SK-N-MC (cell line): ENCODE results near the gene PSMD2.
"Not testable (repeated sequence)": the region's sequence is repeated elsewhere in the genome, so short reads cannot be mapped to it uniquely, and the experiment has no call there.

Source experiments
- DNase-seq: peaks from one replicate; pipeline ENCODE4 v3.0.0-alpha.2; 2011; ENCODE audit warnings: low read depth, low spot score
- H3K27ac ChIP-seq: fragments of 200-600 bp; sonication (generic); 2 replicates; pipeline ENCODE4 v1.5.1; 2016; ENCODE audit warnings: mixed run types
- H3K36me3 ChIP-seq: fragments of 200-600 bp; sonication (generic); 2 replicates; pipeline ENCODE4 v1.6.1; 2017; ENCODE audit warnings: antibody characterized with exemption, low read length, mixed read lengths; ENCODE audit not compliant: insufficient read depth
- H3K4me3 ChIP-seq: fragments of 200-600 bp; sonication (generic); 2 replicates; pipeline ENCODE4 v1.5.1; 2016
- H3K9ac ChIP-seq: fragments of 200-600 bp; sonication (generic); 2 replicates; pipeline ENCODE4 v1.8.0; 2017; ENCODE audit warnings: mixed run types, mixed read lengths; ENCODE audit not compliant: insufficient read length
- H3K9me3 ChIP-seq: fragments of 200-600 bp; sonication (generic); 2 replicates; pipeline ENCODE4 v1.6.1; 2017; ENCODE audit warnings: low read depth, mild to moderate bottlenecking, antibody characterized with exemption, low read length, moderate library complexity, mixed read lengths
- EZH2 ChIP-seq: fragments of 200-600 bp; sonication (generic); IDR thresholded peaks from one replicate; pipeline ENCODE4 v1.6.1; 2017; ENCODE audit warnings: antibody characterized with exemption
- FOXP2 ChIP-seq: optimal IDR thresholded peaks from 2 replicates; pipeline ENCODE3; 2011; ENCODE audit warnings: mild to moderate bottlenecking, moderate library complexity; ENCODE audit not compliant: insufficient read depth; ENCODE audit errors: extremely low read length, control extremely low read depth
- POLR2AphosphoS5 ChIP-seq: IDR thresholded peaks from 2 replicates; pipeline ENCODE4 v1.6.1; 2012; ENCODE audit warnings: mild to moderate bottlenecking, low read depth, low read length, borderline replicate concordance

Gene PSMD2

DNA sequence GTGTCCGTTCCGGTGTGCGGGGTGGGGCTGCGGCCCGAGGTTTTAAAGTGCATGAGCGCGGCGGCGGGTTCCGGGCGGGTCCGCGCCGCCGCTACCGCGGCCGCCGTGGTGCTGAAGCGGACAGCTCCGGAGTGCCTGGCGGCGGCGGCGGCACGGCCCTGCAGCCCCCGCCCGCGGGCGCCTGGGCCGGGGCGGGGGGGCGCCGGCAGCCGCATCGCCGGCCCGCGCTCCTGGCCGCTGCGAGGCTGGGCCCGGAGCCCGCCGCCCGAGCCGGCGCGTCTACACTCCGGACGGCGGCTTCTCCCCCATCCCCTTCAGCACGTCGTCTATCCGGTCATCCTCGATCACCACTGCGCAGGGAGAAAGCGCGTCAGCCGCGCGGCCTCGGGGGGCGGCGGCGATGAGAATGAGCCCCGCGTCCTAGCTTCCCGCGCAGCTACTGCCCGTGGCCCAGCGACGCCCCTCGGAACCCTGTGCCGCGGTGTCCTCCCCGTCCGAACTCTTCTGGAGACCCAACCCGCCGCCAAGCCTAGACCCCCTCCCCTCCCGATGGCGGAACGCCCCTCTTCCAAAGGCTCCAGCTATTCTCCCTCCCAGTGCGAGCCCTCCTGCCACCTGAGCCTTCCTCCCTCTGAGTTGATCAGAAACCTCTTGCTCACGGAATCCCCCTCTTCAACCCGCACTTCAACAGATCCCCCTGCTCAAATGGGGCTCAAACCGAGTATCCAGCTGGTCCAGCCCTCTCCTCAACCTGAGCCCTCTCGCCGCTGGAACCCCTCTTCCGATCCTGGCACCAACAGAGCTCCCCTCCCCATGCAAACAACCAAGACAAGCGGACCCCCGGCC lies 38.9 kb upstream of the PSMD2 start:
- TF ChIP-seq POLR2AphosphoS5: no peak
- no peak for TF ChIP-seq EZH2
- no peak for TF ChIP-seq FOXP2
- Histone ChIP-seq H3K4me3 (peak overlapping the region; percentile 75), H3K9me3 (no peaks in the 10 kb centered on the region), H3K36me3 (no peaks in the 10 kb centered on the region), H3K9ac (no peak overlapping the region), H3K27ac (no peak overlapping the region)
- no peak for DNase-seq

DNA sequence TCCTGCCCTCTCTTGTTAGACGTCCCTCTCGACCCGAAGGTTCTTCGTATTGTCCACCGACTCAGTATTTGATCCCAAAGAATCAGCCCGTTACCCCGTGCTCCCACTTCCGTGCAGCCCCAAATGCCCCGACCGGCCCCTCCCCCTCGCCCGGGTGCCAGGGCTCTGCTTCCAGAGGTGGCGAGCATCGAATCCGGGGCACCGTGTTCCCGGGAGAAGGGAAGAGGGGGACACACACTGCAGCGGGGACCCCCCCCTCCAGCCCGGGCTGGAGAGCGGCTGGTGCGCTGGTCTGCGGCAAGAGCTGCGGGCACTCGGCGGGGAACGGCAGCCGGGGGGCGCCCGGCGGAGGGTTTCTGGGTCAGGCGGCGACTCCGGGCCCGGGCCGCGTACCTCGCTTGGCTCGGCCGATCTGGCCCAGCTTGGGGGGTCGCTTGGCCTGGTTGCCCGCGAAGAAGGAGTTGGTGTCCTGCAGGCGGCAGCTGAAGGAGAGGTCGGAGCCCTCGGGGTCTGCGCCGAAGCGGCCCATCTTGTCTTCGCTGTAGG lies 38.2 kb upstream of the PSMD2 start:
- H3K27ac ChIP-seq: no peak overlapping the region
- DNase-seq: no peak
- no peaks in the 10 kb centered on the region for H3K9me3 ChIP-seq
- TF ChIP-seq EZH2 (peak; percentile 87), FOXP2 (no peak), POLR2AphosphoS5 (no peak)
- no peak overlapping the region for H3K9ac ChIP-seq
- H3K4me3 ChIP-seq: peak overlapping the region; percentile 75
- H3K36me3 ChIP-seq: no peaks in the 10 kb centered on the region

DNA sequence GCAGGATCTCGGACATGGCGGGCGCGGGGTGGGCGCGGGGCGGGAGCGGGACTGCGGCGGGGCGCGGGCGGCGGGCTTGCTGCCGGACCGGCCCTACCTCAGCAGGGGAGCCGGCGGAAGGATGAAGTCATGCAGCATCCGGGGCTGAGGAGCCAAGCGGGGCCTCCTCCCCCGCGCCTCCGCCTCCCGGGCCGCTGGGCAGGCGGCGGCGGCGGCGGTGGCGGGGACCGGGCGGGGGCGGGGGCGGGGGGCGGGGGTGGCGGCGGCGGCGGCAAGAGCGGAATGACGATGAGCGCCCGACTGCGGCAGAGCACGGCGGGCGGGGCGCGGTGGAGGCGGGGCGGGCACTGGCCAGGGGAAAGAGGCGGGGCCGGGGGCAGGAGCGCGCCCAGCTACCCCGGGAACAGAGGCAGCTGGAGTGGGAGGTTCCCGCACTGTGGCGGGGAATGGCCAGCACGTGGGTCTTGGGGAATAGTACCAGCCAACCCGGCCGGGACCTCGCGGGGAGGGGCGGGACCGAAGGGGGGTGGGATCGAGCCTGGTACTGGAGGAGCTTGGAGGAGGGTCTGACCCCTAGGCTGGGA lies 37.7 kb upstream of the PSMD2 start, which contains the start of gene CAMK2N2:
Gene CAMK2N2 (minus strand): TSS at position 284 of the 584 bp plus-strand sequence. CDS start 268 bp downstream, at position 16.
- Histone ChIP-seq H3K27ac (no peak within 1 kb of the TSS), H3K36me3 (no peaks in the 10 kb centered on the region)

DNA sequence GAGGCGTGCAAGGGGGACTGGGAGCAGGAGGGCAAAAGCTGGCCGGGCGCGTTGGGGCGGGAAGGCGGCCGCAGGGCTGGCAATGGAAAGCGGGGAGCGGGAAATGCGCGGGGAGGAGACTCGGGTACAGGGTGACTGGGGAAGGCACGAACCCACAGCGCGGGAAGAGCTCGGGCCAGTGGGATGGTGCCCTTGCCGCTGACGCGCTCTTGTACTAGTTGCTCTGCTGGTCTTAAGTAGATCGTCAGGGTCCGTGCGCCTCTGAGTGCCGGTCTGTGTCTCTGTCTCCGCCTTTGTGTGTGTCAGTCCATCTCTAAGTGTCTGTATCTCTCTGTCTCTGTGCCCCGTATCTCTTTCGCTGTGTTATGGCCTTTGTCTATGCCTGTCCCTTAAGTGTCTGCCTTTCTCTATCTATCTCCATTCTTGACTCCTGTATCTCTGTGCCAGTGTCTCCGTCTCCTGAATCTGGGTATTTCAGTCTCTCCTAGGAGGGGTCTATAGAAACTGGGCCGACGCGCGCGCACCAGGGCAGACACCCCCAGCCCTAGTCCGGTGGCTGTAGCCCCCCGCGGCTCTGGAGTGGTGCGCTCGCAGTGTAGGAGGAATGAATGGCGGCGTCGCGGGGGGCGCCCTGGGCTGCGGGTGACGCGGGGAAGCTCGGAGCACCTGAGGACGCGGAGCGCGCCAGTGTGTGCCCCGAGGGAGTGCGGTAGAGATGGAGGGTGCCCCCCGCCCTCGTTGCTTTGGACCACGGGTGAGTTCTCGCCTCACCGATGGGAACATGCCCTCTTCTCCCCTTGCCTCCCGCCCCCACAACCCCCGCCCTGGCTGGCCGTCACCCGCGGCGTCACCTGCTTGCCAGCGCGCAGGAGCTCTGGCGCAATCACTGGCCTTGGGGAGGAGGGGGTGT lies 36.9 kb upstream of the PSMD2 start:
- Histone ChIP-seq H3K9me3 (no peaks in the 10 kb centered on the region), H3K27ac (no peak overlapping the region), H3K36me3 (no peaks in the 10 kb centered on the region), H3K9ac (no peak overlapping the region), H3K4me3 (peak overlapping the region; percentile 78)
- no peak for DNase-seq
- TF ChIP-seq FOXP2 (peak; percentile 16), POLR2AphosphoS5 (no peak), EZH2 (peak; percentile 55)

More for the DNA sequence above, 37.7 kb upstream of the PSMD2 start, which contains the start of gene CAMK2N2:
- no peak for DNase-seq
- no peak within 1 kb of the TSS for H3K9ac ChIP-seq
- H3K4me3 ChIP-seq: peak within 1 kb of the TSS; percentile 78
- TF ChIP-seq POLR2AphosphoS5: no peak
- no peak for TF ChIP-seq EZH2
- no peak for TF ChIP-seq FOXP2
- H3K9me3 ChIP-seq: no peaks in the 10 kb centered on the region

DNA sequence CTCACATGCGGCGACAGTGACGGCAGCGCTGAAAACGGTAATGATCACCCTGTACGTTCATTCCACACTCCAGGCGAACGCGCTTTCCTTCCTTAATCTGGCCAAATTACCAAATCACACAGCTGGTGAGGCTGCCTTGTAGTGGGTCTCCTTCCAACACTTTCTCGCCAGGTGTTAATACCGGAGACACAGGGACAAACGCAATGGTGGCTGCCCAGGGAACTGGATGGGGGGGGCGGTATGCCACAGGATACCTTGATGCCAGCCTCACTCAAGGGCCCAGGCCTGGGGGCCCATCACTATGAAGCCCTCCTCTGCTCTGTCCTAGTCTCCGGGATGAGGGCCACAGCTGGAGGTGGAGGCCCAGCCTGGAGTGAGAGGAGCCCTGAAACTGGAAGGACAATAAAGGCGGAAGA lies 36.3 kb upstream of the PSMD2 start:
- no peak for TF ChIP-seq FOXP2
- TF ChIP-seq EZH2: no peak
- no peak for TF ChIP-seq POLR2AphosphoS5
- no peak for DNase-seq
- peak overlapping the region; percentile 78; the same call in 1 of the 2 replicates for H3K4me3 ChIP-seq
- H3K9ac ChIP-seq: no peak overlapping the region
- H3K27ac ChIP-seq: no peak overlapping the region
- no peaks in the 10 kb centered on the region for H3K36me3 ChIP-seq
- H3K9me3 ChIP-seq: no peaks in the 10 kb centered on the region

DNA sequence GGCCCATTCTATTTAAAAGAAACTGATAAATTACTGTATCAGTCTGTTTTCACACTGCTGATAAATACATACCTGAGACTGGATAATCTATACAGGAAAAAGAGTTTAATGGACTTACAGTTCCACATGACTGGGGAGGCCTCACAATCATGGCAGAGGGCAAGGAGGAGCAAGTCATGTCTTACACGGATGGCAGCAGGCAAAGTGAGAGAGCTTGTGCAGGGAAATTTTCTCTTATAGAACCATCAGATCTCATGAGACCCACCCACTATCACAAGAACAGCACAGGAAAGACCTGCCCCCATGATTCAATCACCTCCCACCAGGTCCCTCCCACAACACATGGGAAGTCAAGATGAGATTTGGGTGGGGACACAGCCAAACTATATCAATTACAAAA lies 31.8 kb upstream of the PSMD2 start:
- H3K4me3 ChIP-seq, H3K36me3 ChIP-seq, H3K9me3 ChIP-seq, DNase-seq, H3K9ac ChIP-seq, H3K27ac ChIP-seq: not testable (repeated sequence)

DNA sequence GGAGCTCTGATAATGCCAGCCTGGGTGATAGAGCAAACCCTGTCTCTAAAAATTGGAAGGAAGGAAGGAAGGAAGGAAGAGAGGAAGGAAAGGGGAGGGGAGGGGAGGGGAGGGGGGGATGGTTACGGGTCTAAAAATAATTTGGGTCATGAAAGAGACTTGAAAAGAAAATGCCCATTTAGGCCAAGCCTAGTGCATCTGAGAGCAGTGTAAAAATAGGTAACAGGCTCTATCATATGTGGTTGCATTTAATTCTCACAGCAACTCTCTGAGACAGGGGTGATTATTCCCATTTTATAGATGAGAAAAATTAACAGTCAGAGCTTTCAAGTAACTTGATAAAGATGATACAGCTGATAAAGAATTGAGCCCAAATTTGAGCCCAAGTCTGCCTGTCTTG lies 26.8 kb upstream of the PSMD2 start:
- no peak for DNase-seq
- no peak overlapping the region for H3K27ac ChIP-seq
- TF ChIP-seq POLR2AphosphoS5 (no peak), FOXP2 (no peak), EZH2 (no peak)

DNA sequence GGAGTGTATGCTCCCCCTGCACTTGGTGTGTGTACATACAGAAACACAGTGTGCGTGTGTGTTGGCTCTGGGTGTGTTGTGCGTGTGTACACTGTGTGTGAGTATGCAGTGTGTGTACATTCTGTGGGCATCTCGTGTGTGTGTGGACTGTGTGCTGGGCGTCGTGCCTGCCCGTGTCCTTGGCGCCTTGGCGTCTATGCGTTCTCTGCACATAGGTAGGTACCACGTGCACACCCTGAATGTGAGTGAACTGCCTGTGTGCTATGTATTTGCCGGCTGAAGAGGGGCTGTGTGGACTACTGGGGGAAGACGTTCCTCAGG lies 23.7 kb upstream of the PSMD2 start:
- Histone ChIP-seq H3K36me3 (no peaks in the 10 kb centered on the region), H3K4me3 (no peak overlapping the region), H3K27ac (no peak overlapping the region), H3K9me3 (no peaks in the 10 kb centered on the region), H3K9ac (no peak overlapping the region)
- TF ChIP-seq FOXP2: no peak
- TF ChIP-seq EZH2: no peak
- TF ChIP-seq POLR2AphosphoS5: no peak
- no peak for DNase-seq

More for the DNA sequence above, 26.8 kb upstream of the PSMD2 start:
- H3K4me3 ChIP-seq: no peak overlapping the region
- no peaks in the 10 kb centered on the region for H3K9me3 ChIP-seq
- H3K9ac ChIP-seq: no peak overlapping the region
- H3K36me3 ChIP-seq: no peaks in the 10 kb centered on the region
